Measurements from ENCODE around the gene PIK3AP1. TPM values are rescaled to one million over a fixed set of nuclear protein-coding genes. Genes with fewer than 3 reads are reported as not detected.

PIK3AP1 gene
- total and polyA plus RNA-seq, 10 of the 15 experiments (the other 5 are each of a cell fraction or from before 2014, with no cell fraction given) = 26.2 to 306 (median 119) TPM

DNA sequence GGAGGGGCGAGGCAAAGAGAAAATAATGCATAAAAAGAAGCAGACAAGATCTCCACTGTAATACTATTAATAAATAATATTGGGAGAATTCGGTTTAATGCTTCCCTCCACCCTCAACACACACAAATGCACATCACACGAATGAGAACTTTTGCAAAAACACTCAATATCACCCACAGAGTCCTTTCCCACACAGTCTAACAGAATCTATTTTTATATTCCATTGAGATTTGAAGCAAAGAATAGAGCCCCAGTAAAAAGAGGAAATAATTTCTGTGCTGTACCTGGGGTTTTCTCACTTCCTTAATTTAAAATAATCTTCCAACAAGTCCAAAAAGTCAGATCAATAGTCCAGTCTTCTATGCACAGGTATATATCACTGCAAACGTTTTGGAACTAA is 17.0 kb downstream of the PIK3AP1 start (continued):
- TF ChIP-seq, protein P1, sequence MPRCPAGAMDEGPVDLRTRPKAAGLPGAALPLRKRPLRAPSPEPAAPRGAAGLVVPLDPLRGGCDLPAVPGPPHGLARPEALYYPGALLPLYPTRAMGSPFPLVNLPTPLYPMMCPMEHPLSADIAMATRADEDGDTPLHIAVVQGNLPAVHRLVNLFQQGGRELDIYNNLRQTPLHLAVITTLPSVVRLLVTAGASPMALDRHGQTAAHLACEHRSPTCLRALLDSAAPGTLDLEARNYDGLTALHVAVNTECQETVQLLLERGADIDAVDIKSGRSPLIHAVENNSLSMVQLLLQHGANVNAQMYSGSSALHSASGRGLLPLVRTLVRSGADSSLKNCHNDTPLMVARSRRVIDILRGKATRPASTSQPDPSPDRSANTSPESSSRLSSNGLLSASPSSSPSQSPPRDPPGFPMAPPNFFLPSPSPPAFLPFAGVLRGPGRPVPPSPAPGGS (IDR thresholded peaks at IDR 0.05; ENCODE audit: borderline replicate concordance, insufficient read depth, low read depth, low read length, poor library complexity, severe bottlenecking) = peak; percentile 66
- TF ChIP-seq NFYB (IDR thresholded peaks at IDR 0.05; ENCODE audit: insufficient read depth, low read depth, low read length) (no peak), NR2F1 (conservative IDR thresholded peaks at IDR 0.05) (peak; percentile 40; the same call in 1 of the 2 replicates), ZNF217 (IDR thresholded peaks at IDR 0.05) (peak; percentile 62; the same call in 1 of the 2 replicates), CREM (IDR thresholded peaks at IDR 0.05; ENCODE audit: low read depth) (no peak; the same call in 1 of the 2 replicates), ZNF622 (IDR thresholded peaks at IDR 0.05) (no peak), BMI1 (IDR thresholded peaks at IDR 0.05; ENCODE audit: borderline replicate concordance) (peak; percentile 67; the same call in 1 of the 2 replicates), BCL11A (IDR thresholded peaks at IDR 0.05; ENCODE audit: low read depth, low read length) (0 out of 2 replicates have a peak, but pooled peaks have one; percentile 29), IRF4 (IDR thresholded peaks at IDR 0.05; ENCODE audit: low read depth, low read length) (0 out of 2 replicates have a peak, but pooled peaks have one; percentile 13), RUNX3 (IDR thresholded peaks at IDR 0.05; ENCODE audit: low read length) (peak; percentile 64), BHLHE40 (IDR thresholded peaks at IDR 0.05; ENCODE audit: borderline replicate concordance in 1 of 2, low read depth in 2 of 2, low read length in 1 of 2) (peak in 1 of 2 experiments; percentile 69; a peak in 2 of 4 replicates), EP300 (IDR thresholded peaks at IDR 0.05; ENCODE audit: borderline replicate concordance in 1 of 2, control insufficient read depth in 1 of 2, low read depth in 2 of 2, low read length in 2 of 2) (peak; percentile 71 to 81; a peak in 3 of 4 replicates), ATF7 (IDR thresholded peaks at IDR 0.05; ENCODE audit: low read depth) (0 out of 2 replicates have a peak, but pooled peaks have one; percentile 27), SMARCA5 (IDR thresholded peaks at IDR 0.05) (no peak), NBN (IDR thresholded peaks at IDR 0.05) (0 out of 2 replicates have a peak, but pooled peaks have one; percentile 50), MTA2 (IDR thresholded peaks at IDR 0.05; ENCODE audit: low read depth) (peak; percentile 69), SREBF1 (IDR thresholded peaks at IDR 0.05; ENCODE audit: low read length) (no peak), DPF2 (IDR thresholded peaks at IDR 0.05) (peak; percentile 67), TCF7 (IDR thresholded peaks at IDR 0.05; ENCODE audit: borderline replicate concordance) (peak; percentile 28; the same call in 1 of the 2 replicates), KAT2A (conservative IDR thresholded peaks at IDR 0.05; ENCODE audit: control insufficient read depth, low read depth, low read length) (no peak), IKZF2 (IDR thresholded peaks at IDR 0.05) (peak; percentile 84 to 89)
- TF ChIP-seq, protein P2, sequence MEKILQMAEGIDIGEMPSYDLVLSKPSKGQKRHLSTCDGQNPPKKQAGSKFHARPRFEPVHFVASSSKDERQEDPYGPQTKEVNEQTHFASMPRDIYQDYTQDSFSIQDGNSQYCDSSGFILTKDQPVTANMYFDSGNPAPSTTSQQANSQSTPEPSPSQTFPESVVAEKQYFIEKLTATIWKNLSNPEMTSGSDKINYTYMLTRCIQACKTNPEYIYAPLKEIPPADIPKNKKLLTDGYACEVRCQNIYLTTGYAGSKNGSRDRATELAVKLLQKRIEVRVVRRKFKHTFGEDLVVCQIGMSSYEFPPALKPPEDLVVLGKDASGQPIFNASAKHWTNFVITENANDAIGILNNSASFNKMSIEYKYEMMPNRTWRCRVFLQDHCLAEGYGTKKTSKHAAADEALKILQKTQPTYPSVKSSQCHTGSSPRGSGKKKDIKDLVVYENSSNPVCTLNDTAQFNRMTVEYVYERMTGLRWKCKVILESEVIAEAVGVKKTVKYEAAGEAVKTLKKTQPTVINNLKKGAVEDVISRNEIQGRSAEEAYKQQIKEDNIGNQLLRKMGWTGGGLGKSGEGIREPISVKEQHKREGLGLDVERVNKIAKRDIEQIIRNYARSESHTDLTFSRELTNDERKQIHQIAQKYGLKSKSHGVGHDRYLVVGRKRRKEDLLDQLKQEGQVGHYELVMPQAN (conservative IDR thresholded peaks at IDR 0.05) = no peak
- TF ChIP-seq, protein P3, sequence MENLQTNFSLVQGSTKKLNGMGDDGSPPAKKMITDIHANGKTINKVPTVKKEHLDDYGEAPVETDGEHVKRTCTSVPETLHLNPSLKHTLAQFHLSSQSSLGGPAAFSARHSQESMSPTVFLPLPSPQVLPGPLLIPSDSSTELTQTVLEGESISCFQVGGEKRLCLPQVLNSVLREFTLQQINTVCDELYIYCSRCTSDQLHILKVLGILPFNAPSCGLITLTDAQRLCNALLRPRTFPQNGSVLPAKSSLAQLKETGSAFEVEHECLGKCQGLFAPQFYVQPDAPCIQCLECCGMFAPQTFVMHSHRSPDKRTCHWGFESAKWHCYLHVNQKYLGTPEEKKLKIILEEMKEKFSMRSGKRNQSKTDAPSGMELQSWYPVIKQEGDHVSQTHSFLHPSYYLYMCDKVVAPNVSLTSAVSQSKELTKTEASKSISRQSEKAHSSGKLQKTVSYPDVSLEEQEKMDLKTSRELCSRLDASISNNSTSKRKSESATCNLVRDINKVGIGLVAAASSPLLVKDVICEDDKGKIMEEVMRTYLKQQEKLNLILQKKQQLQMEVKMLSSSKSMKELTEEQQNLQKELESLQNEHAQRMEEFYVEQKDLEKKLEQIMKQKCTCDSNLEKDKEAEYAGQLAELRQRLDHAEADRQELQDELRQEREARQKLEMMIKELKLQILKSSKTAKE (IDR thresholded peaks at IDR 0.05; ENCODE audit: low read depth, poor library complexity, severe bottlenecking) = peak; percentile 85
- TF ChIP-seq, protein P4, sequence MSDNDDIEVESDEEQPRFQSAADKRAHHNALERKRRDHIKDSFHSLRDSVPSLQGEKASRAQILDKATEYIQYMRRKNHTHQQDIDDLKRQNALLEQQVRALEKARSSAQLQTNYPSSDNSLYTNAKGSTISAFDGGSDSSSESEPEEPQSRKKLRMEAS (IDR thresholded peaks at IDR 0.05; ENCODE audit: low read depth, low read length) = no peak
- TF ChIP-seq, protein P5, sequence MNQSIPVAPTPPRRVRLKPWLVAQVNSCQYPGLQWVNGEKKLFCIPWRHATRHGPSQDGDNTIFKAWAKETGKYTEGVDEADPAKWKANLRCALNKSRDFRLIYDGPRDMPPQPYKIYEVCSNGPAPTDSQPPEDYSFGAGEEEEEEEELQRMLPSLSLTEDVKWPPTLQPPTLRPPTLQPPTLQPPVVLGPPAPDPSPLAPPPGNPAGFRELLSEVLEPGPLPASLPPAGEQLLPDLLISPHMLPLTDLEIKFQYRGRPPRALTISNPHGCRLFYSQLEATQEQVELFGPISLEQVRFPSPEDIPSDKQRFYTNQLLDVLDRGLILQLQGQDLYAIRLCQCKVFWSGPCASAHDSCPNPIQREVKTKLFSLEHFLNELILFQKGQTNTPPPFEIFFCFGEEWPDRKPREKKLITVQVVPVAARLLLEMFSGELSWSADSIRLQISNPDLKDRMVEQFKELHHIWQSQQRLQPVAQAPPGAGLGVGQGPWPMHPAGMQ (IDR thresholded peaks at IDR 0.05; ENCODE audit: borderline replicate concordance) = no peak

Data from GM12878 (cell line).